Testis (tissue), 2 donors: Measurements from ENCODE around the gene DENND4B.

Experiments
- POLR2A ChIP-seq: fragments of 450-650 bp; IDR thresholded peaks from one replicate; pipeline ENCODE4 v1.6.1; 2017; ENCODE audit warnings: antibody characterized with exemption, mild to moderate bottlenecking, moderate library complexity
- TF ChIP-seq, protein P1 (sequence below), 3 experiments: fragments of 450-650 bp in 2 of 3; fragments of 200-600 bp in 1 of 3; sonication (generic) in 1 of 3; IDR thresholded peaks; one replicate each; pipeline ENCODE4 v1.5.1; 2016 to 2019; ENCODE audit warnings: antibody characterized with exemption in 3 of 3, mild to moderate bottlenecking in 2 of 3, moderate library complexity in 1 of 3

GRCh38 chr1:153933430-153933829 lies 13.1 kb downstream of the DENND4B start:
- TF ChIP-seq, protein P1, sequence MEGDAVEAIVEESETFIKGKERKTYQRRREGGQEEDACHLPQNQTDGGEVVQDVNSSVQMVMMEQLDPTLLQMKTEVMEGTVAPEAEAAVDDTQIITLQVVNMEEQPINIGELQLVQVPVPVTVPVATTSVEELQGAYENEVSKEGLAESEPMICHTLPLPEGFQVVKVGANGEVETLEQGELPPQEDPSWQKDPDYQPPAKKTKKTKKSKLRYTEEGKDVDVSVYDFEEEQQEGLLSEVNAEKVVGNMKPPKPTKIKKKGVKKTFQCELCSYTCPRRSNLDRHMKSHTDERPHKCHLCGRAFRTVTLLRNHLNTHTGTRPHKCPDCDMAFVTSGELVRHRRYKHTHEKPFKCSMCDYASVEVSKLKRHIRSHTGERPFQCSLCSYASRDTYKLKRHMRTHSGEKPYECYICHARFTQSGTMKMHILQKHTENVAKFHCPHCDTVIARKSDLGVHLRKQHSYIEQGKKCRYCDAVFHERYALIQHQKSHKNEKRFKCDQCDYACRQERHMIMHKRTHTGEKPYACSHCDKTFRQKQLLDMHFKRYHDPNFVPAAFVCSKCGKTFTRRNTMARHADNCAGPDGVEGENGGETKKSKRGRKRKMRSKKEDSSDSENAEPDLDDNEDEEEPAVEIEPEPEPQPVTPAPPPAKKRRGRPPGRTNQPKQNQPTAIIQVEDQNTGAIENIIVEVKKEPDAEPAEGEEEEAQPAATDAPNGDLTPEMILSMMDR (IDR thresholded peaks at IDR 0.05): no peak
- no peak for TF ChIP-seq POLR2A
